GM19025 (cell line): Measurements from ENCODE around the gene PATL1.

Experiments used
- ATAC-seq: cut with Tn5 transposase; IDR thresholded peaks from one replicate; pipeline ENCODE4 v1.9.1; 2021; ENCODE audit warnings: mild to moderate bottlenecking, low read depth, moderate library complexity; ENCODE audit not compliant: unreplicated experiment

PATL1 gene

DNA sequence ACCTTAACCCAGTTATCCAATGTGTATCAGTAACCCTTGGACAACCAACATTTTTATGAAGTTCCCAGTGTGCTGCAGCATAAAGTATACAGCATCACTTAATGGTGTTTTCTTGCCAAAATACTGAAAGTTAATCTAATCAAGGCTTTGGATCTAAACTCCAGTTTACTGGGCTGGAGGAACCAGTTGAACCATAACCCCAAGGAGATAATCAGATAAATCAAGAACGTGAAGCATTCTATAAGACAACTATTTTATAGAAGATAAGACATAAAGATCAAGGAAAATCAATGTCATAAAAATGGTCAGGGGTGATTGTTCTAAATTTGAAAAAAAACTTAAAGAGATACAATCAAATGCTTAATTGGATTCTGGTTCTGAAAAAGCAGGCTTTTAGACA is 51.0 kb downstream of the PATL1 start:
- ATAC-seq: no peak

DNA sequence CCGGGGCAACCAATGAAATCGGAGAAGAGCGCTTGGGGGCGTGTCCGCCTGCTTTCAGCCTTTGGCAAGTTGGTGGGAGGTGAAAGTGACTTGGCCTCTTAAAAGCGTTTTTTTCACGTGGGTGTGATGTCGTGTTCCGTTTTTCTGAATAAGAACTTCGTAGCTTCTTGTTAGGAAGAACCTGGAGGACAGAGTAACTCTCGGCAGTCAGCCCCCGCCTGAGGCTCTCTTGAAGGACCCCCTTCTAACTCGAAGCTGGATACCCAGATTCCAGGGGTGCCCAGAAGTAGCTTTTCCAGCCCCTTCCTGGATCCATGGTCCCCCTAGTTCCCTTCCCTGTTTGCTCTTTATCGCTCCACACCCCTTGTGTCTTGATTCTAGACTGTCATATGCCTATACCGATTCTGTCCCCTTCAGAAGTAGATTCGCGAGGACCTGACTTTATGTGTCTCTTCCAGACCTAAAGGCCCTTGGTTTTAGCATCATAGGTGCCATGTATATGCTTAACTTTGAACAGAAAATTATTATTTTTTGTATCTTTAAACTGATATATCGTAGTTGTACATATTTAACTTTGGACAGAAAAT is 52.3 kb downstream of the PATL1 start:
- no peak for ATAC-seq

DNA sequence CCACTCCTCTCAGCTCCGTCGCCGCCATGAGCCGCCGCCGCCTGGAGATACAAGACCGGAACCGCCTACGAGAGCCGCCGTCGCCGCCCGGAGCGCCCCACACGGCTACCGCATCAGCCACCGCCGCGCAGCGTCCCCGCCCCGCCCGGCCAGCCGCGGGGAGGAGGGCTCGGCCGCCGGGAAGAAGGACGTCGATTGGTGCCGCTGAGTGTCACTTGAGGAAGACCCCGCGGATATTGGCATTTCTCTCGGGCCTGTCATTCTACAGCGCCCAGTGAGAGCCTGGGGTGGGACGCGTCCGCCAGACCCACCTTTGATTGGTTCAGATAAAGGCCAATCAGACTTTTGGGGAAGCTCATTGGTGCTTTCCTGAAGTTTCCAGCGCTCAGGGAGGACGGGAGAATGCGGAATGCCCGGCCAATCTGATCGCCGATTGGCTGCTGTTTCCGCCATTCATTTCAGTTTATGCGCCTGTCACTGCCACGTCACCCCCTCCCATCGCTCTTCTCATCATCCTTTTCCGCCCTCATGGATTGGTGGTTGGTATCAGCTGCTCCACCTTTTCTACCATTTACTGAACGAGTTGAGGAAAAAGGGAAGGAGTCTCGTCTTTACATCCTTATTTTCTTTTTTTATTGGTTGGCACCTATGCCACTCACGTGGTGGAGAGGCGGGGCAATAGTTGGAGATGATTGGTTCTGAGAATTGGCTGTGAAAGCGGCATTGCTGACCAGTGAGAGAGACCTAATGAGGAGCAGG is 53.0 kb downstream of the PATL1 start, which contains the start of gene OSBP:
TSS of gene OSBP (minus strand) at position 138 of the 759 bp plus-strand sequence. CDS start at position 28, 110 bp downstream.
- ATAC-seq: peak; percentile 86

DNA sequence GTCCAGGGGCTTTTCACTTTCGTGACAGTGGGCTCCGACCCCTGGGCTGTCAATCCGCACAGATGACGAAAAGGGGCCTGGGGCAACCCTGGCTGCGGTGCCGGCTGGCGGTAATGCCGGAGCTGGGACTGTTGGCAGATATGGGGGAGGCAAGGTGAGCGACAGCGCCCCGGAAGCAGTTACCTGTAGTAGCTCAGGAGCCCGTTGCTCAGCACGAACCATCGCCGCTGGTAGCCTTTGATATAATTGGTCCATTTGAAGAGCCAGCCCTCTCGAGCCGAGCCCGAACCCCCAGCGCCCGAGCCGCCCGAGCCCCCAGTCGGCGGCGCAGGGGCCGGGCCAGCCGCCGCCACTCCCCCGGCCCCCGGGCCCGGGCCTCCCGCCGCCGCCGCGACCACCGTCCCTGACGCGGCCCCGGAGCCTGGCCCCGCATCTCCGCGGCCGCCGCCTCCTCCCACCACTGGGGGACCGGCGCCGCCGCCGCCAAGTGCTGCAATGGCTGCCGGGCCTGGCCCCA is 53.7 kb downstream of the PATL1 start:
- peak; percentile 3 for ATAC-seq

DNA sequence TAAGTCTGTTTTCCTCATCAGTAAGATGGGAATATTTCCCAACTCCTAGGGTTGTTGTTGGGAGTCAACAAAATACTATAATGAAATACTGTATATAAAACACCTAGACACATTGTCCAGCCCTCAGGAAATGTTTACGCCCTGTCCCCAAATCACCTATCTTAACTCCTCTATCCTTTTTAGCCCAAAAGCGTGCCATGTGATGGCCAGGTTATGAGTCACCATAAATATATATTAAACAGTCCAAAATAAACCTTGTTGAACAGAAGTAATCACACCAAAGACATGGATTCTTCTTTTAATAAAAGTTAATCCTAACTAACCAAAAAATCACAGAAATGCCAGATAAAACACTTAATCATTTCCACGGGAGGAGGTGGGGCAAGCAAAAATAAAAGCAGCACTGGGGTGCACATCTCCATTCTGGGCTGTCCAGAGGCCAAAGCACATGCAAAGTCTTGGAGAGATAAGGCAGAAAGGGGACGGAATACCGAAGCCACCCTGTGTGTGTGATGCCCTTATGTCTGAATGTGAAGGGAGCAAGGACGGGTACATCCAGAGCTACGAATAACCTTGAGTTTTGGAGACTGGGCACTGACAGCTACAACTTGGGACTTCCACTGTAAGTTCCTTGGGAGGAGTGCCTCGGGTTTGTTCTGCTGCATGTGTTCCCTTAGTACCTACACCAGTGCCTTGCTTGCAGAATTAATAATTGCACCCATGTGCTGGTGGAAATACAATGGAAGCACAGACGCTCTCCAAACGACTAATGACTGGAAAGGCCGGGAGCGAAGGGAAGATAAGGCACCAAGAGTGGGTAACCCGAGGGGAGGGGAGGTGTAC is 54.3 kb downstream of the PATL1 start:
- no peak for ATAC-seq

DNA sequence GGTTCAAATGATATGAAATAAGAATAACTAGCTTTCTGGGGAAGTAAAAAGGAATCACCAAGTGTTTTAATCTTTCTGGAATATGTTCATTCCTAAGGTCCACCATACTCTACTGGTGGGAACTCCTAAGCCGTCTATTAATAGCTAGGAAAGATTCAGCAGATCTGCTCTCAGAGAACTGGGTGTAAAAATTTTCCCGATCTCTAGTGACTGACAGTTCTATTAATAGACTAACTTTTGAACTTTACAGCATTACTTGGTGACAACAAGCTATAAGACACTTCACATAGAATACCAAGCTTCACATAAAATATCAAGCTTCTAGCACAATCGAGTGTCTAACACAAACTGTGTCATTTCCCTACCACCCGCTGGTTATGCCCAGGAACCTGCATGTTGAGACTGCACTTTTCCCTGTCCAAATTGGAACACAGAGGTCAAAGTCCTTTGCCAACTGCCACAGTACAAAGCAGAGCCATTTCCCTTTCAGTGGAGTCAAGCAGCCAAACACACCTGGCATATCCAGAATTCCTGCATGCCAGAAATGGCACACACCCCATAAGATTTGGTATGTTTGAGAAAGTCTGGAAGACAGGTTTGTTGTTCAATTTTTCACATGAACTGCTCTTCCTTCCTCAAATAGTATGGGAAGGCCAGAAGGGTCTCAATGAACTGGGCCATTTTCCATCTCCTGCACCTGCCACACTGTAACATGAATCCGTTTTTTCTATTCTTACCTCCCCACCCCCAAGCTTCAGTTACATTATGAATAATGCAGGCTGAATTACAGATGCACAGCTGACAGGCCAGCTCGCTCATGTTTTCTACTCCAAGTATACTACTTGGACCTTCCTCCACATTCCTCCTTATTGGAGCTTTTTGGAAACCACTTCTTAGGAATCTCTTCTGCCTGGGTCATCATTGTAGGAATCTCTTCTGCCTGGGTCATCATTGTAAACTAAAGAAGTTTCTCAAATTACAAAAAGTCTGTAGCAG is 57.0 kb downstream of the PATL1 start:
- no peak for ATAC-seq

DNA sequence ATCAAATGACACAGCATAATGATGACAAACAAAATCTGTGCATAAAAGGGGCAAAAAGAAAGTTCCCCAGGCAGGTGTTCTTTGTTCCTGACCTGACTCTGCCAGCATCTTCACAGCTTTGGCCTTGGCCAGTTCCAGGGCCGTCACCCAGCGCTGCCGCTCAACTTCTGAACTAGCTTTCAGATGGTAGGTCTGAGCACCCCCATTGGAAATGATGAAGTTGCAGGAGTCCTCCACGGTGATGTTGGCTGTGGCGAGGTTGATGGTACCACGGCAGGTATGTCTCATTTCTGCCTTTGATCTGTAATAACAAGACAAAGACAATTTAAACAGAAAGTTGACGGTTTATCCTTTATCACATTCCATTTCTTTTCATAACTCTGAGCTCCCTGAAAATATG is 58.5 kb downstream of the PATL1 start:
- no peak for ATAC-seq

DNA sequence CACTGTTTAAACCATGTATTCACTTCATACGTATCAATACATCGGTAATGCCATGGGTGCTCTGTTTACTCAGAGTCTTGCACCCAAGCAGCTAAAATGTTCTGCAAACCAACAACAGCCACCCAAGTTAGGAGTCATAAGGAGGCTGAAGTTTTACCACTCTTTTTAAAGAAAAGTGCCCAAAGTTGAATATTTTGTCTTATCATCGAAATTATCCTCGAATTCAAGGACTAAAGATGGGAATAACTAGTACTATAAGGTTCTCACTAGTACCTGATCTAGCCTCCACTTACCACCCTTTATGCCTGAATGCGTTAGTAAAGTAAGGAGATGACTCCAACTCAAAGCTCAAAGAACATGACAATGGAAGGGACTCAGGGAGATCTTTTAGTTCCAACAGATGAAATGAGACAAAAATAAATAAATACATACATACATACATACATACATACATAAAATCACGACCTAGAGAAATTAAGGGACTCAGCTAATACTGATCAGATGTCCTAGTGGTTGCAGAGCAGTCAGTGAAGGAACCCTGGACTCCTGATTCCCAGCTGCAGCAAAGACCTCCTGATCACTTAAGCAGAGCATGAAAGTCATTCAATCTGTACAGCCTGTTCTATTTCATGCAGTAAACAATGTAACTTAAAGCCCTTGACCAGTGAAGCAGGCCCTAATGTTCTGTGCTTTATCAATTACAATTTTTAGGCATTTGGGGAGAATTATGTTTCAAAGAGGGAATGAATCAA is 61.0 kb downstream of the PATL1 start:
- no peak for ATAC-seq

DNA sequence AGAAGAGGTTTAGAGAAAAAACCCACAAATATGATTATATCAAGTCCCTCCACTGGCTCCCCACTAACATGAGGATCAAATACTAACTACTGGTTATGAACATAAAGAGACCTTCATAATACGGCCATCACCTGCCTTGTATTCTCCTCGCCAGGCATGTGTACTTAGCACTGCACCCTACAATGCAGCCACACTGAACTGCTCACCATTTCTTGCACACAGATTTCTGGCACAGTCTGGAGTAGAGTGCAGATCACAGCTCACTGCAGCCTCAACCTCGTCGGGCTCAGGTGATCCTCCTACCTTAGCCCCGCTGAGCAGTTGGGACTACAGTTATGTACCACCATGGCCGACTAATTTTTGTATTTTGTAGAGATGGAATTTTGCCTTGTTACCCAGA is 66.4 kb downstream of the PATL1 start:
- no peak for ATAC-seq

DNA sequence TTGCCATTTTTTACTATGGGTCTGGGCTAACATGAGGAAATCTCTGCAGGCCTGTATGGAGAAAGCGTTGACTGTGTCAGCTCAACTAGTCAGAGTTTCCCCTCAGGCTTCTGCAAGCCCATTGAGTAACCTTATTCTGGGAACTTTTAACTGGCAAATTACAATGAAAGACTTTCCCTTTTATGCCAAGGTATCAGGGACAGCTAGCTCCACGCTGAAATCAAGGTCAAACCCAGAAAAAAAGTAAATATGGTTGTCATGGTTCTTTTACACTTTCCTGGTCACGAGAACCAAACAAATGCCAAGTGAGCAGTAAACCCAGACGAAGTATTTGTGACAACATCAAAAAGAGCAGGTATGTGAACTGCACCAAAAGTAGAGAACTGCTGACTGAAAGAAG is 67.0 kb downstream of the PATL1 start:
- no peak for ATAC-seq

DNA sequence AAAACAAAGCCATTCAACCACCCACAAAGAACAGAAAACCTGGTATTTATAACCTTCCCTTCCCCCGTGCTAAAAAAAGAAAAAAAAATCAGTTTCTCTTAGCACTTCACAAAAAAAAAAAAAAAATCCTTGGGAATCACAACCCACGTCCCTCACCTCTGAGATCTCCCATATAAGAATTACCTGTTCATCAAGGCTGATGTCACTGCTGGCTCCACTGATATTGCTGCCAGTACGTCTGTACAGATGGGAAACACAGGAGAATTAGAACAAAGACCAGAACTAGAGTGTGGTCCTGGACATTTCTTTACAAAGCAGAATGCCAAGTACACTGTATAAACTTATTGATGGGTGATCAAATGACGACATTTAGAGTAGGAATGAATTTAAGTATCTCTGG is 68.2 kb downstream of the PATL1 start:
- no peak for ATAC-seq

DNA sequence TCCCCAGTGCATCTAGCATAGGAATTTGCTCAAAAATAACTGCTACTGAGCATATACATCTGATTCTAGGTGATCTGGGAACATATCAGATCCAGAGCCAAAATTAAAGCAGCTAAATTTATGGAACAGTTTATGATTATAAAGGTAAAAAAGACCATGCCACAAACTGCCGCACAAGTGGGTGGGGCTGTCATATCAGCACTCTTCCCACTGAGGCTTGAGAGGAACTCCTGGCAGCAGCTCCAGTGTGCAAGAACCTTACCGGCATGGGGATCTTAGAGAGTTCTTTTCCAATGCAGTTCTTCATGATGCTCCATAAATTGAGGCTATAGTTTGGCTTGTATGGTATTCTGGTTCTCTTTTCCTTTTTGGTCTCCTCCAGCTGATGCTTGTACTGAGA is 68.6 kb downstream of the PATL1 start:
- ATAC-seq: no peak

DNA sequence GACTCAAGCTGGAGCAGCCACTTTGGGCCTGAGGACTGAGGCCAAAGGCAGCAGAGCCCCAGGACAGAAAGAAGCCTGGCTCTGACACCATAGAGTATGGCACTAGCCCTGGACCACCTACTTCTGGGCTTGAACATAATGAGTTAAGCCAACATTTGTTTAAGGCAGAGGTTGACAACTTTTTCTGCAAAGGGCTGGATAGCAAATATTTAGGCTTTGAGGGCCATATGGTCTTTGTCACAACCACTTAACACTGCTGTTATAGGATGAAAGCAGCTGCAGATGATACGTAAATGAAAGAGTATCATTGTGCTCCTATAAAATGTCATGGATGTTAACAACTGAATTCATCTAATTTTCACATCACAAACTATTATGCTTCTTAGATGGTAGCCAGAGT is 69.9 kb downstream of the PATL1 start:
- ATAC-seq: no peak
